HG02571 (cell line): Measurements from ENCODE around the gene APC.

Experiments
- ATAC-seq: cut with Tn5 transposase; IDR thresholded peaks from one replicate; pipeline ENCODE4 v1.9.1; 2021; ENCODE audit warnings: mild to moderate bottlenecking, moderate library complexity; ENCODE audit not compliant: unreplicated experiment

APC gene

GRCh38 chr5:112737463-112738190 lies at the start of gene APC:
TSS of gene APC (plus strand) at chr5:112737885. CDS start at chr5:112754891, 17,006 bp downstream.
- peak; percentile 100 for ATAC-seq

DNA sequence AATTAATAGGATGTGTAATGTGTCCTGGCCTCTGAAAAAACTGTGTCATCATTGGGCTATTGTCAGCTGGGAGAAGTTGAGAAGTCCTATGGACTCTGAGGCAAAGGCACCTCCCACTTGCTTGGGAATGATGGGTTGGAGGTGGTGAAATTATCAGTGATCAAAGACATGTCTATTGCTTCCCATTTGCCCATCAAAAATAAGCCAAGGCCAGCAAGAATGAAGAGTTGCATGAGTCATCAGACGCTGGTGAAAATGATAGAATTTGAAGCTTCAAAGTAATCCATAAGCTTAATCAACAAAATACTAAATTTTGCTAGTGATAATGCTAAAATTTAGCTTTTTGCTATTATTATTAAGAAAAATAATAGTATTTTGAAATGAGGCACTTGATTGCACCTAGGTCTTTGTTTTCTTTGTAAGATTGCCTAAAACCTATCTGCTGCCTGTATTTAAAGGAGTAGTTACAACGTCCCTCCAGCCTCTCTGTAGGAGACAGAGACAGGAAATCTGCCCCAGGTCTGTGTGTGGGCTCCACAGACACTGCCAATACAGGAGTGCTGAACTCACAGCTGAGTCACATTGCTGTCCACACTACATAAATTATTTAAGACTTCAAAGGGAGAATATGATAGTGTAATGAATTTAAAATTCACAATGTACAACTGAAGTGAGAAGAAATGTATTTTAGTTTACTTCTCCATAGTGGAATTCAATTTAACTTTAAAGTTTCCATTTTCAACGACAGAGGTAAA lies 48.4 kb upstream of the APC start:
- ATAC-seq, result no peak

GRCh38 chr5:112690605-112691338 lies 46.9 kb upstream of the APC start:
- ATAC-seq, result no peak

- ATAC-seq, result no peak
These were observed 46.4 kb upstream of the APC start for GRCh38 chr5:112691339-112691680.

- no peak for ATAC-seq
These were observed 45.9 kb upstream of the APC start for GRCh38 chr5:112691758-112692157.

- no peak for ATAC-seq
These were observed 45.2 kb upstream of the APC start for GRCh38 chr5:112692472-112692871.

DNA sequence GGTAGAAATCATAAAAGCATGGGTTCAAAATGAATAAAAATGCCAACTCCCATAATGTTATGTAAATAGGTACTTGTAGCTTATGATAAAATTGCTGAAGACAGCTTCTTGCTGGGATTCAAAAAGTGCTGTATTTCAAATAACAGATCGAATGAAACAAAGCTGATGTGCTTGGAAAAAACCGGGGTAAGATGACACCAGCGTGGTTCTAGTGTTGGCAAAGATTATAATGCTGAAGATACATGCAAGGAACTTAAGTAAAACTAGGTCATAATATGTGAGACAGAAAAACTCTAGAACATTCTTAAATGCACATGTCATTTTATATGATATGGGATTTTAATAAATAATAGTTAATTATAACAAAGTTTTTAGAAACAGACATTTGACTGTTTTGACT lies 44.4 kb upstream of the APC start:
- ATAC-seq, result no peak

DNA sequence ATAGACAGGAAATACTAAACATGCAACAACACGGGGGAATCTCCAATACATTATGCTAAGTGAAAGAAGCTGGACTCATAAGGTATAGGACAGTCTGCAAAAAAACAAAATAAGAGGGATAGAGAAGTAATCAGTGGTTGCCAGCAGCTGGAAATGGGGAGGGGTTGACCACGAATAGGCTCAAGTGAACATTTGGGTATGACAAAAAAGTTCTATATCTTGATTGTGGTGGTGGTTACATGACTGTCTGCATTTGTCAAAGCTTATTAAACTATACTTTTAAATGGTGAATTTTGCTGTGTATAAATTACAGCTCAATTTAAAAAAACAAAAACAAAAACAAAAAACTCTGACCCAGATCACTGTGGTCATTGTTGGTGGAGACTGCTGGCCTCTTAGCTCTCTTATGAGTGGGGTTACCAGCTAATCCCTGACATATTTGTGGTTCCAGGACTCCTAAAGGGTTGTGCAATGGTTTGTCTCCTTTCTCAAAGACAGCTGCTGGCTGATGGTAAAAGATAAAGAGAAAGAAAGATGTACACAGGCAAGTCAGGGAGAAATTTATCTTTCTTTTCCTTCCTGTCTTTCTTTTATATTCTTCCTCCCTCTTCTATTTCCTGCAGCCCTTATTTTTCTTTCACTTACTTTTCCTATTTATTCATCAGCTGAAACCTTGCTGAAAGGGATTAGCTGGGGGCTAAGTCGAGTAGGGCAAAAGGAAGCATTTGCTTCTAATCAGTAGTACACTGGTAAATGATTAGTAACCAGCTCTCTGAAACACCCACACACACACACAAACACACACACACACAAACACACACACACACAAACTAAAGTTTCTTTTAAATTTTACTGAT lies 42.6 kb upstream of the APC start:
- no peak for ATAC-seq

GRCh38 chr5:112696786-112697185 lies 40.9 kb upstream of the APC start:
- no peak for ATAC-seq

DNA sequence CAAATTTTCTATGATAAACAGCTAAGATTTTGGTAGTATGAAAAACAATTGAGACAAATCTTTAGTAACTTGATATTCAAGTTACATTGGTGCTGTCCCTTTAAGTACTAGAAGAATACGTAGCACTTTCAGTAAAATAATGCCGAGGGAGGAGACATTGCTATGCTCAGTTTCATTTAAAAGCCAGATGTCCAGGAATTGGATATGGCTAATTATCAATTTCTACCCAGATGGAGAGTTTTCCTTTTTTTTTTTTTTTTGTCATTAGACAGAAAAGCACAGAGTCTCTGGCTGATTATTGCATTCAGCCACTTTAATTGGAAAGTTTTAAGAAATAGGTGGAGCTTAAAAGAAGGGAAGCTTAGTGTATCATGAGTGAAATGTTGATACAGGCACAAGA lies 40.4 kb upstream of the APC start:
- no peak for ATAC-seq

DNA sequence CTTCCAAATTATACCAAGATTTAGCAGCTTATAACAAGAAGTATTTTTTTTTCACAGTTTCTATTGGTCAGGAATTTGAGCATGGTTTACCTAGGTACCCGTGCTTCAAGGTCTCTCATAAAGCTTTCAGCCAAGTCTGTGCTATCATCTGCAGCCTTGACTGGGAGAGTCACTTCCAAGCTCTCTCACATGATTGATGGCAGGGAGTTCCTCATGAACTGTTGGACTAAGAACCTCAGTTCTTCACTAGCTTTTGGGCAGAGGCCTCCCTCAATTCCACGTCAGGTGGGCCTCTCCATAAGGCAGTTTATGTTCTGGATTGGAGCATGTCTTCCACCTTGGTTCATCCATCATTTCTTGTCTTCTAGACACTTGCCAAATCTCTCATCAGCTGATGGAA lies 39.9 kb upstream of the APC start:
- ATAC-seq, result no peak

DNA sequence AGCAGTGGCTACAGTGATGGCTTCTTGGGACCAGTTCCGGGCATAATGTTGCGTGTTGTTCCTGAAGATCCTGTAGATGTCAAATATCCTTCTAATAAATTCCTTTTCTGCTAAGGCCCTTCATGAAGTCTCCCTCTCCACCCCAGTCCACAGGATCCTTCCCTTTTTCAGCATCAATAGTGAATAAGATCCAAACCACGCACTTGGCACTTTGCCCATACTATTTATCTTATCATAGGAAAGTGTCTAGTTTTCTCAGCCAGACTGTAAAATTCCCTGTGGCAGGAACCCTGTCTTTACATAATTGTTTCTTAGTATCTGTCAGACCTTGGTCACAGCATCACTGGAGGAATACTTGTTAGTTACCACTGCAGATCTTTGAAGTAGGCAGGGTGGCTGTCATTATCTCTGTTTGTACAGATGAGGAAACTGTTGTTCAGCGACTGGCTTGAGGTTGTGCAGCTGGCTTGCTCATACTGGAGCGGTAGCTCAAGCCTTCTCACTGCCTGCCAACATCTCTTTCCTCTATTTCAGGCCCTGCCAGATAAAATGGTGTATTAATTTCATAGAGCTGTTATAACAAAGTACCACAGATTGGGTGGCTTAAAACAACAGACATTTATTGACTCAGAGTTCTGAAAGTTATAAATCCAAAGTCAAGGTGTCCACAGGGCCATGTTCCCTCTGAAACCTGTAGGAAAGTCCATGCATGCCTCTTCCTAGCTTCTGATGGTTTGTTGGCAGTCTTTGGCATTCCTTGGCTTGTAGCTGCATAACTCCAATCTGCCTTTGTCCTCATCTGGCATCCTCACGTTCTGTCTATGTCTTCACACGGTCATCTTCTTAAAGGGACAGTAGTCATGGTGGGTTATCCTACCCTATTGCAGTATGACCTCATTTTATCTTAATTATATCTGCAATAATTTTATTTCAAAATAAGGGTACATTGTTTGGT lies 33.5 kb upstream of the APC start:
- no peak for ATAC-seq

DNA sequence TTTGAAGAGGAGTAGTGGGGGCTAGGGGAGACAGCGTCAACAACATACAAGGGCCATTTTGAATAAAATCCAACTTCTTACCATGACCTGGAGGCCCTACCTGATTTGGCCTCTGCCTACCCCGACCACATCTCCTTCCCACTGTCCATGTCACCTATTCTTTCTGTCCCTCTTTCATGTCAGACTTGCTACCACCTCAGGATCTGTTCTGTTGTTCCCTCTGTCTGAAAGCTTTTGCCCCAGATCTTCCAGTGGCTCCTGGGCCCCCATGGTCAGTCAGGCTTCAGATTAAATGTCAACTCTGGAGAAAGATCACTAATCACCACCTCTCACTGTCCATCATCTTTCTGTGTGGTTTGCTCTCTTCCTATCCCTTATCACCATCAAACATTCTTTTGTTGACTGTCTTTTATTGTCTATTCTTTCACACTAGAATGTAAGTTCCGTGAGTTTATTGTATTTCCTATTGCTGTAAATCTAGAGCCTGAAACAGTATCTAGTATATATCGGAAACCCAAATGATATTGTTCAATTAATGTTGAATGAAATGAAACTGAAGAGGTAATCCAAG lies 31.2 kb upstream of the APC start:
- no peak for ATAC-seq

GRCh38 chr5:112707187-112708102 lies 30.2 kb upstream of the APC start:
- peak; percentile 93 for ATAC-seq

DNA sequence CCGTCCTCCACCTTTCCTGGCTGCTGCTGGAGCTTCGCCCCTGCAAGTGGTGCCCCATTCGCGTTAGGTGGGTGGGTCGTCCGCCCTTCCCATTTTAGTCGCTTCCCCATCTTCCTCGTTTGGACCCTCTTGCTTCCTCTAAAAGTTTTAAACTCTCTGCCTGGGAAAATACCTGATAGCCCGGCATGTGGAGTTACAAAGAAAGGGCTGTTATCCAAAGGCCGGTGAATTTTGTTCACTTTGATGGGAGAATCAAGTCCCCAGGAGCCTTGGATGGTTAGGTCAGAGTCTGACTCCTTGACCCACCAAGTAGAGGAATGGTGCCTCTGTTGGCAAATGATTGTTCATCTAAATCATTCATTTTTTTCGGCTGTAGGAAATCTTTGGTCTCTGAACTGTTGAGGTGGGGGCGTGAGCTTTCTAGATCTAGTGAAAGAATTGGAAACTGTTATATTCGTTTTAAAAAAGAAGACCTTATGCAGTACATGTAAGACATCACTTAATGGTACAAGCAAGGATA lies 29.5 kb upstream of the APC start:
- ATAC-seq, result no peak

DNA sequence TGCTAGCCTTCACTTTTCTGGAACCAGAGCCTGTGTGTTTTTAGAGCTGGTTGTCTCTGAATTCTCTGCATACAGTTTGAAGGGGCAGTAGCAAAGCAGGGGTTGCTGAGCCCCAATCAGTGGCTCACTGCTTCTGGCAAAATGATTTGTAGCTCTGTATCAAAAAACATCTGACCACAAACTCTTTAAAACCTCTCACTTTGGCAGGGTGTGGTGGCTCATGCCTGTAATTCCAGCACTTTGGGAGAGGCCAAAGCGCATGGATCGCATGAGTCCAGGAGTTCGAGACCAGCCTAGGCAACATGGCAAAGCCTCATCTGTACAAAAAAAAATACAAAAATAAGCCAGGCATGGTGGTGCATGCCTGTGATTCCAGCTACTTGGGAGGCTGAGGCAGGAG lies 28.3 kb upstream of the APC start:
- ATAC-seq, result no peak

DNA sequence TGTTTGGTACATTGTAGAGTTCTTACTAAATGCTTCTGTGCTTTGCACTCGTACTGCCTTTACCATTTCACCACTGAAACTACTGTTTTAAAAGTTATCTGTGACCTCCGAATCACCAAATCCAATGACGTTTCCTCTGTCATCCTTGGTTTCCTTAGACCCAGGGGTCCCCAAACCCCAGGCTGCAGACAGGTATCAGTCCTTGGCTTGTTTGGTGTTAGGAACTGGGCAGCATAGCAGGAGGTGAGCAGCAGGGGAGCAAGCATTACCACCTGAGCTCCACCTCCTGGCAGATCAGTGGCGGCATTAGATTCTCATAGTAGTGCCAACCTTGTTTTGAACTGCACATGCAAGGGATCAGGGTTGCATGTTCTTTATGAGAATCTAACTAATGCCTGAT lies 26.8 kb upstream of the APC start:
- no peak for ATAC-seq

DNA sequence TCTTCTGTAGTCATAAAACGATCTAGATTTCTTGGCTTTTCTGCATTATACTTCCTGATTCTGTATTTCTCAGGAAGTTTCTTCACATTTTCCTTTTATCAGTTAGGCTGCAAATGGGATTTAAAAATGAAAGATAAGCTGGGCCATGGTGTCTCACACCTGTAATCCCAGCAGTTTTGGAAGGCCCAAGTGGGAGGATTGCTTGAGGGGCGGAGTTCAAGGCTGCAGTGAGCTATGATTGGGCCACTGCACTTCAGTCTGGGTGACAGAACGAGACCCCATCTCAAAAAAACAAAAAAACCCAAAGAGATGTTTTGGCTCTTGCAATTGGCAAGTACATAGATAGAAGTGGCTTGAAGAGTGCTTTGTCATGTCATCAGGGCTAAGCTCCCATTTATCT lies 26.2 kb upstream of the APC start:
- no peak for ATAC-seq
